Measurements from ENCODE around the gene B4GALT3. TPM values are rescaled to one million over a fixed set of nuclear protein-coding genes. Genes with fewer than 3 reads are reported as not detected.

The B4GALT3 gene
- total RNA-seq, 2 donors from 2014 or later = 36.4 to 145 TPM

GRCh38 chr1:161171696-161172095, 5.6 kb downstream of the B4GALT3 start:
- TF ChIP-seq, protein P1, sequence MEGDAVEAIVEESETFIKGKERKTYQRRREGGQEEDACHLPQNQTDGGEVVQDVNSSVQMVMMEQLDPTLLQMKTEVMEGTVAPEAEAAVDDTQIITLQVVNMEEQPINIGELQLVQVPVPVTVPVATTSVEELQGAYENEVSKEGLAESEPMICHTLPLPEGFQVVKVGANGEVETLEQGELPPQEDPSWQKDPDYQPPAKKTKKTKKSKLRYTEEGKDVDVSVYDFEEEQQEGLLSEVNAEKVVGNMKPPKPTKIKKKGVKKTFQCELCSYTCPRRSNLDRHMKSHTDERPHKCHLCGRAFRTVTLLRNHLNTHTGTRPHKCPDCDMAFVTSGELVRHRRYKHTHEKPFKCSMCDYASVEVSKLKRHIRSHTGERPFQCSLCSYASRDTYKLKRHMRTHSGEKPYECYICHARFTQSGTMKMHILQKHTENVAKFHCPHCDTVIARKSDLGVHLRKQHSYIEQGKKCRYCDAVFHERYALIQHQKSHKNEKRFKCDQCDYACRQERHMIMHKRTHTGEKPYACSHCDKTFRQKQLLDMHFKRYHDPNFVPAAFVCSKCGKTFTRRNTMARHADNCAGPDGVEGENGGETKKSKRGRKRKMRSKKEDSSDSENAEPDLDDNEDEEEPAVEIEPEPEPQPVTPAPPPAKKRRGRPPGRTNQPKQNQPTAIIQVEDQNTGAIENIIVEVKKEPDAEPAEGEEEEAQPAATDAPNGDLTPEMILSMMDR (IDR thresholded peaks at IDR 0.05) = no peak
- peaks cover 14 to 39% of the 10 kb centered on the region in 2 donors for H3K4me1 ChIP-seq (ENCODE audit: control insufficient read depth in 1 of 2, low read depth in 2 of 2)
- H3K4me3 ChIP-seq = no peak overlapping the region
- H3K27me3 ChIP-seq (replicated peaks; ENCODE audit: insufficient read depth) = no peaks in the 10 kb centered on the region
- H3K9me3 ChIP-seq = no peaks in the 10 kb centered on the region
- no peak overlapping the region for H3K27ac ChIP-seq
- ATAC-seq (ENCODE audit: insufficient number of reproducible peaks, low FRiP score, low read depth) = no peak
- DNase-seq (ENCODE audit: low spot score) = no peak
- H3K36me3 ChIP-seq = peaks cover 34% of the 10 kb centered on the region

GRCh38 chr1:161171191-161171590, 6.1 kb downstream of the B4GALT3 start:
- Histone ChIP-seq H3K27ac (no peak overlapping the region), H3K4me3 (no peak overlapping the region), H3K9me3 (no peaks in the 10 kb centered on the region), H3K27me3 (replicated peaks; ENCODE audit: insufficient read depth) (no peaks in the 10 kb centered on the region), H3K36me3 (peaks cover 34% of the 10 kb centered on the region), H3K4me1 (ENCODE audit: control insufficient read depth in 1 of 2, low read depth in 2 of 2) (peaks cover 11 to 35% of the 10 kb centered on the region in 2 donors)
- no peak for DNase-seq (ENCODE audit: low spot score)
- TF ChIP-seq, protein P1 (IDR thresholded peaks at IDR 0.05) = no peak
- ATAC-seq (ENCODE audit: insufficient number of reproducible peaks, low FRiP score, low read depth) = no peak

DNA sequence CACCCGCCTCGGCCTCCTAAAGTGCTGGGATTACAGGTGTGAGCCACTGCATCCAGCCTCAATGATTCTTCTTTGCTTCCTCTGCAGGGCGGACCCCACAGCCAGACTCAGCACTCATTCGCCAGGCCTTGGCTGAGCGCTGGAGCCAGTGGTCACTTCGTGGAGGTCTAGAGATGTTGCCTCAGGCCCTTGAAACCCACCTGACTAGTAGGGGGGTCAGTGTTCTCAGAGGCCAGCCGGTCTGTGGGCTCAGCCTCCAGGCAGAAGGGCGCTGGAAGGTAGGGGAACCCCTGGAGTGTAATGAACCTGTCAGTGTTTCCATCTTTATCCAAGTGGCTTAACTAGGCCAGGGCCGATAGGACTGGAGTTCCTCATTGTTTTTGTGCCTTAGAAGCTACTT, 8.4 kb downstream of the B4GALT3 start:
- Histone ChIP-seq H3K9me3 (no peaks in the 10 kb centered on the region), H3K4me1 (ENCODE audit: control insufficient read depth in 1 of 2, low read depth in 2 of 2) (peaks cover 16 to 35% of the 10 kb centered on the region in 2 donors), H3K4me3 (no peak overlapping the region), H3K27ac (no peak overlapping the region), H3K27me3 (replicated peaks; ENCODE audit: insufficient read depth) (no peaks in the 10 kb centered on the region), H3K36me3 (peaks cover 32% of the 10 kb centered on the region)
- TF ChIP-seq, protein P1 (IDR thresholded peaks at IDR 0.05) = no peak
- ATAC-seq (ENCODE audit: insufficient number of reproducible peaks, low FRiP score, low read depth) (no peak), DNase-seq (ENCODE audit: low spot score) (no peak)

DNA sequence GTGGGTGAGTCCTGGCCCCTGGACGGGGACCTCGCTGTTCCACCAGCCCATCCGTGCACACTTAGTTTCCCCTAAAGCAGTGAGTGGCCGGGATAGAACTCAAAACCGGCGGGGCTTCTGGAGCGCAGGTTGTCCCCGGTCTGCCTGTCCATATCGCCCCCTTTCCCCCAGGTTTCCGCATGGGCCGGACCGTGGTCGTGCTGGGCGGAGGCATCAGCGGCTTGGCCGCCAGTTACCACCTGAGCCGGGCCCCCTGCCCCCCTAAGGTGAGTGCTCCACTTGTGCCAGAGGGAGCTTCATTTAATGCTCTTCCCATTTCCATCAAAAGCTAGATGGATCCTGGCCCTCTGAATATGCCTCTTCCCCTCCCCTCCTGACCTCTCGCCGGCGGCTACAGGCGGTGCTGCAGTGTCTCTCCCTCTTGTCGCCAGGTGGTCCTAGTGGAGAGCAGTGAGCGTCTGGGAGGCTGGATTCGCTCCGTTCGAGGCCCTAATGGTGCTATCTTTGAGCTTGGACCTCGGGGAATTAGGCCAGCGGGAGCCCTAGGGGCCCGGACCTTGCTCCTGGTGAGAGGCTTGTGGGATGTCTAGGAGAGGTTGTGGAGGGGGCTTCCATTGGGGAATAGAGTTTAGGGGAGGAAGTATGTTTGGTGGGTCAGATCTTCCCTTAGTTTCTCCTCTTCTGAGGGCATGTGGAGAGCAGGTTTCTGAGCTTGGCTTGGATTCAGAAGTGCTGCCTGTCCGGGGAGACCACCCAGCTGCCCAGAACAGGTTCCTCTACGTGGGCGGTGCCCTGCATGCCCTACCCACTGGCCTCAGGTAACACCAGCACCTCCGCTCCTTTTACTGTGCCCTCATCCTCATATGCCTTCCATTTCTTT, 10.4 kb downstream of the B4GALT3 start:
- Histone ChIP-seq H3K36me3 (peaks cover 20% of the 10 kb centered on the region), H3K27me3 (replicated peaks; ENCODE audit: insufficient read depth) (no peaks in the 10 kb centered on the region), H3K27ac (peak overlapping the region; percentile 89), H3K9me3 (no peaks in the 10 kb centered on the region), H3K4me3 (peak overlapping the region; percentile 75), H3K4me1 (ENCODE audit: control insufficient read depth in 1 of 2, low read depth in 2 of 2) (peaks cover 13 to 24% of the 10 kb centered on the region in 2 donors)
- TF ChIP-seq, protein P1 (IDR thresholded peaks at IDR 0.05) = no peak
- no peak for DNase-seq (ENCODE audit: low spot score)
- no peak for ATAC-seq (ENCODE audit: insufficient number of reproducible peaks, low FRiP score, low read depth)

DNA sequence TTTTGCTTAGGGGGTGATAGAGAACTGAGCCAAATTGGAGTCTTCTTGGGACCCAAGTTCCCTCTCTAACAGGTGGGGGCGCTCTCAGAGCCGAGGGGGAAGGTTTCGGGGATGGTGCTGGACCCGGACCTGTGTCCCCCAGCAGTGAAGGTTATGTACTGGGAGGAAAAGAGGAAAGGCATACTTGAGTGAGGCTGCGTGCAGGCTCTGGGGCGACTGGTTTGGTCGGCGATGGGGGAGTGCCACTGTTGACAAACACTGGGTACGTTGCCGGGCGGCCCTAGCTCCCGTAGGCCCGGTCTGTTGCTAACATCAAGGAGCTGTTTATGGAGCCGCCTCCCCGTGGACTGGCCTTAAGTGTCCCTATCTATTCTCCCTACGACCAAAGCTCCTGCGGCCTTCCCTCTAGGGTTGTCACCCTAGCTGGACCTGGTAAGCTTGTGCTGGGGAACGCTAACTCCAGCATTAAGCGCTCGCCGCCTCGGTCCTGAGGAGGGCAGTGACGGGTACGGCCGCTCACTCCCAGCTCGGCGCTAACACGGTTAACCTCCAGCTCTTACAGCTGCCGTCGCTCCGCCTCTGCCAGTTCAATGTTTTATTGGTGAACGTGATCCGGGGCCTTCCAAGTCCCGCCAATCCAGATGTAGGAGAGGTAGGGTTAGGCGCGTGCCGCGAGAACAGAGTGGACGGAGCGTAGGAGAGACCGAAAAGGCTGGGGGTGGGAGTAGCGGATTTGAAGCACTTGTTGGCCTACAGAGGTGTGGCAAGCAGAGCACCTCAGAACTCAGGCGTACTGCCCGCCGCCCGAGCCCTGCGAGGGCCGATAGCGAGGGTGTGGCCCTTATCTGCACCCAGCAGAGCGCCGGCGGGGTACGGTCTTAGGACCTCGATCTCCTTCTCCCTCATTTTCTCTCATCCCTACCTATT, 11.3 kb downstream of the B4GALT3 start, which contains the start of gene PPOX:
Gene PPOX (plus strand): TSS at position 685 of the 927 bp plus-strand sequence. CDS start 422 bp downstream, outside the sequence.
- DNase-seq (ENCODE audit: low spot score) = peak; percentile 97
- Histone ChIP-seq H3K36me3 (peaks cover 11% of the 10 kb centered on the region), H3K4me3 (peak within 1 kb of the TSS; percentile 75), H3K9me3 (no peaks in the 10 kb centered on the region), H3K4me1 (ENCODE audit: control insufficient read depth in 1 of 2, low read depth in 2 of 2) (peaks cover 19 to 33% of the 10 kb centered on the region in 2 donors), H3K27me3 (replicated peaks; ENCODE audit: insufficient read depth) (no peaks in the 10 kb centered on the region), H3K27ac (peak within 1 kb of the TSS; percentile 89)
- TF ChIP-seq, protein P1 (IDR thresholded peaks at IDR 0.05) = no peak
- peak; percentile 87 for ATAC-seq (ENCODE audit: insufficient number of reproducible peaks, low FRiP score, low read depth)
